HUES48 (cell line): ENCODE data around the gene CPLX1.

Experiments
- H3K27ac ChIP-seq: one replicate; pipeline ENCODE4 v1.7.0; 2013; ENCODE audit warnings: low read depth, low read length, inconsistent platforms
- H3K27me3 ChIP-seq: 2 replicates; pipeline ENCODE4 v1.6.1; 2013; ENCODE audit warnings: mild to moderate bottlenecking, low read length; ENCODE audit not compliant: control insufficient read depth, insufficient read depth
- H3K36me3 ChIP-seq: 2 replicates; pipeline ENCODE4 v1.6.1; 2013; ENCODE audit warnings: low read length; ENCODE audit not compliant: control insufficient read depth, insufficient read depth
- H3K4me1 ChIP-seq: 2 replicates; pipeline ENCODE4 v1.6.1; 2013; ENCODE audit warnings: mild to moderate bottlenecking, low read length; ENCODE audit not compliant: control insufficient read depth, insufficient read depth
- H3K4me3 ChIP-seq: 2 replicates; pipeline ENCODE4 v1.5.1; 2013; ENCODE audit warnings: mild to moderate bottlenecking, low read depth, low read length
- H3K9ac ChIP-seq: 2 replicates; pipeline ENCODE4 v1.6.1; 2013; ENCODE audit warnings: mild to moderate bottlenecking, low read depth, low read length, moderate library complexity
- H3K9me3 ChIP-seq: 2 replicates; pipeline ENCODE4 v1.6.1; 2013; ENCODE audit warnings: low read length; ENCODE audit not compliant: control insufficient read depth, insufficient read depth

The CPLX1 gene

DNA sequence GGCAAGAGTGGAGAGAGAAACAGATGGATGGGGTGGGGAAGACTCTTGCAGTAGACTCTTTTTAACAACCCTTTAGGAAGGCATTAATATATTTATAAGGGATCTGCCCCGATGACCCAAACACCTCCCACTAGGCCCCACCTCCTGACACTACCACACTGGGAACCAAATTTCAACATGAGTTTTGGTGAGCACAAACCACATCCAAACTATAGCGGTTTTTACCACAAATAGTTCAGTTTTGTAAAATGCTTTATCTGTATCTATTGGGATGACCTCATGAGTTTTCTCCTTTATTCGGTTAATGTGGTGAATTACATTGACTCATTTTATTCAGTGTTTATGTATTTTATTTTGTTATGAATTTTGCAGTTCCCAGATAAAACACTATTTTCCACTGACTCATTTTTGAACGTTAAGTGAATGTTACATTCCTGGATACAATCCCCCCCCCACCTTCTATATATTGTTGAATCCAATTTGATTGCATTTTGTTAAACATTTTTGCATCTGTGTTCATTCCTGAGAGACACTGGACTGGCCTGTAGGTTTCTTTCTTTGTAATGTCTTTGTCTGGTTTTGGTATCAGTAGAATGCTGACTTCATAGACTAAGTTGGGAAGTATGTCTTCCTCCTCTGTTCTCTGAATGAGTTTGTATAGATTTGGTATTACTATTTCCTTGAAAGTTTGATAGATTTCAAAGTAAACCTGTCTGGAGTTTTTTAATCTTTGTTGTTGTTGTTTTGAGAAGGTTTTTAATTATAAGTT, 13.9 kb upstream of the CPLX1 start:
- no peaks in the 10 kb centered on the region for H3K36me3 ChIP-seq
- H3K9ac ChIP-seq, result no peak overlapping the region
- no peak overlapping the region for H3K4me3 ChIP-seq

DNA sequence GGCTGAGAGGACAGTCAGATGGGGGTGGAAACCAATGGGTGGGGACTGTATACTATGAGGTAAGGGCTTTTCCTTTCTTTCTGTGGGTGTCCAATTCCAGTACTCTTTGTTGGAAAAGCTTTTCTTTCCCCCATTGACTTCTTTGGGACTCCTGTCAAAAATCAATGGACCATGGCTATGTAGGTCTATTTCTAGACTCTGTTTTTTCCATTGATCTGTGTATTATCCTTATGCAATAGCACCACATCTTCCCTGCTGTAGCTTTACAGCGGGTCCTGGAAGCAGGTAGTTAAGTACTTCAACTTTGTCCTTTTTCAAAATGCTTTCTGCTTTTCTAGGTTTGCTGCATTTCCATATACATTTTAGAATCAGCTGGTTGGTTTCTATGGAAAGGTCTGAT, 11.8 kb upstream of the CPLX1 start:
- no peaks in the 10 kb centered on the region for H3K27me3 ChIP-seq

More for the DNA sequence above, 13.9 kb upstream of the CPLX1 start:
- Histone ChIP-seq H3K27me3 (no peaks in the 10 kb centered on the region), H3K4me1 (no peaks in the 10 kb centered on the region), H3K9me3 (peaks cover 6% of the 10 kb centered on the region; the same call in 1 of the 2 replicates), H3K27ac (no peak overlapping the region)

DNA sequence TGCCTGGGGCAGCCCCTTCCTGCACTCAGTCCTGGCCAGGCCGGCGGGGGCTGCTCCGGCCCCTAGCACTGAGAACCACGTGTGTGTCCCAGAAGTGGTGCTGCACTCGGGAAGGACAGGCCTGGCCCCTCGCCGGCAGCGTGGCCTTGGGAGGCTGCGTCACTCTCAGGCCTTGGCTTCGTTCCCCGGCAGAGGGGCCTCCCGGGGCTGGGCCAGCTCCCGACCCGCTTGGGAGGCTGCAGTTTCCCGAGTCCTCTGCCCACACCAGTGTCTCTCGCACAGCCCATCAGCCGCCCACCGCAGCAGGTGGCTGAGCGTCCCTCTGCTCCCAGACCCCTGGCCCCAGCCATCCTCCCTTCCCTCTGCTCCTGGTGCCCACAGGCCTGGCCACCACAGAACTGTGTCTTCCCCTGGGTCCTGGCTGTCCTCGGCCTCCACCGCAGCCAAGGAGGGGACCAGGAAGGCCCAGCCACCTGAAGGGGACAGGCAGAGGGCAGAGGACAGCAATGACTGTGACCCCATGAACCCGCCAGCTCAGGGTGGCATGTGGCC, 10.9 kb upstream of the CPLX1 start:
- Histone ChIP-seq H3K9me3 (peaks cover 6% of the 10 kb centered on the region; the same call in 1 of the 2 replicates), H3K27ac (no peak overlapping the region), H3K9ac (no peak overlapping the region), H3K4me1 (no peaks in the 10 kb centered on the region), H3K36me3 (no peaks in the 10 kb centered on the region), H3K27me3 (no peaks in the 10 kb centered on the region), H3K4me3 (no peak overlapping the region)

More for the DNA sequence above, 11.8 kb upstream of the CPLX1 start:
- Histone ChIP-seq H3K4me3 (no peak overlapping the region), H3K27ac (no peak overlapping the region), H3K36me3 (no peaks in the 10 kb centered on the region), H3K4me1 (no peaks in the 10 kb centered on the region), H3K9me3 (peaks cover 6% of the 10 kb centered on the region; the same call in 1 of the 2 replicates), H3K9ac (no peak overlapping the region)

DNA sequence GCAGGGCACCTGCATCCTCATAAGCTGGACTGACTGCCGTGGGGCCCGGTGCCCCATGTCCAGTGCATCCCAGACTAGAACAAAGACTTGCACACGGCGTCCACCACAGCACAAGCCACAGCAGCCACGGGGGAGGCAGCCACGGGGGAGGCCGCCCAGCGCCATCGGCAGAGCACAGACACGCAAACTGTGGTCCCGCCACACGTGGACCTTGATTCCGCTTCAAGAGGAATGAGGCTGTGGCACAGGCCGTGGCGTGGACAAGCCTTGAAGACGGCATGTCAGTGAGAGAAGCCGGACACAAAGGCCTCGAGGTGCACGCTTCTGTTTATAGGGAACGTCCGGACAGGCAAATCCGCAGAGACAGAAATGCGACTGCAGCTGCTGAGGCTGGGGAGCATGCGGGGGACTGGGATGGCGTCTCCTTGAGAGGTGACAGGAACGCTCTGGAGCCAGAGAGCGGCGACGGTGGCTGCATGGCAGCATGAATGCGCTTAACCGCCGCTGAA, 10.1 kb upstream of the CPLX1 start:
- Histone ChIP-seq H3K9ac (no peak overlapping the region), H3K4me3 (no peak overlapping the region), H3K4me1 (no peaks in the 10 kb centered on the region), H3K27ac (no peak overlapping the region), H3K9me3 (peaks cover 6% of the 10 kb centered on the region; the same call in 1 of the 2 replicates), H3K27me3 (no peaks in the 10 kb centered on the region), H3K36me3 (no peaks in the 10 kb centered on the region)

DNA sequence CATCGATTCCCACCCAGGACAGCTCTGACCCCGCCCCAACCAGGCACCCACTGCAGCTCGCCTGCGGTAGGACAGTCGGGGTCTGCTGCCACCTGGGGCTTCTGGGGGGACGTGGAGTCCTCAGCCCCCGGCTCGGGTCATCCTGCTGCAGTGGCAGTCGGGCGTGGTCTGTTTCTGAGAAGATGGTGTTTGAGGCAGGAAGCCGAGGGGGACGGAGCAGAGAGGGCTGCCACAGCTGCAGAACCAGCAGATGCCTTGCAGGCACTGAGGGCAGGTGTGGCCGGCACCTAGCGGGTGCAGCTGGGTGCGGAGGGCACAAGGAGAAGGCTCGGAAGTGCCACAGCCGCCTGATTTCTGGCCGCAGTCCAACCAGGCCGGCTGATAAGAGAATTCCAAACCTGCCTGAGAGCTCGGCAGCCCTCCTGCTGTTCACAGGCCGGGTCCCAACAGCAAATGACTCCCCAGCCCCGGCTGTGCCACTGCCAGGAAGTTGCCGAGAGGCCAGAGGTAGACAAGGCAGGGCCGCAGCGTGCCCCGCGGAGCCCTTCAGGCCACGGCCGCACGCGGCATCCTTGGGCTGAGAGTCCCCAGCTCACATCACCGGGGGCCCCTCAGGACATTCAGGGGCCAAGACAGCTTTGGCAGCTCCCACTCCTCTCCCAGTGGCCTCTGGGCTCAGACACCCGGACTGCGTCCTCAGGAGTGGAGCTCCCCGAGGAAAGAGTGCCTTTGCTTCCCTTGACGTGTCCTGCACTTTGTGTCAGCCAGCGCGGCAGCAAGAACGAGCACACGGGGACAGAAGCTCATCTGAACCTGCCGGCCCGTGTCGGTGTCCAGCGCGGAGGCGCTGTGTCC, 9.4 kb upstream of the CPLX1 start:
- H3K27ac ChIP-seq, result no peak overlapping the region
- H3K4me3 ChIP-seq, result no peak overlapping the region
- no peaks in the 10 kb centered on the region for H3K4me1 ChIP-seq
- H3K9me3 ChIP-seq, result peaks cover 6% of the 10 kb centered on the region; the same call in 1 of the 2 replicates
- H3K36me3 ChIP-seq, result no peaks in the 10 kb centered on the region
- no peaks in the 10 kb centered on the region for H3K27me3 ChIP-seq
- H3K9ac ChIP-seq, result no peak overlapping the region

DNA sequence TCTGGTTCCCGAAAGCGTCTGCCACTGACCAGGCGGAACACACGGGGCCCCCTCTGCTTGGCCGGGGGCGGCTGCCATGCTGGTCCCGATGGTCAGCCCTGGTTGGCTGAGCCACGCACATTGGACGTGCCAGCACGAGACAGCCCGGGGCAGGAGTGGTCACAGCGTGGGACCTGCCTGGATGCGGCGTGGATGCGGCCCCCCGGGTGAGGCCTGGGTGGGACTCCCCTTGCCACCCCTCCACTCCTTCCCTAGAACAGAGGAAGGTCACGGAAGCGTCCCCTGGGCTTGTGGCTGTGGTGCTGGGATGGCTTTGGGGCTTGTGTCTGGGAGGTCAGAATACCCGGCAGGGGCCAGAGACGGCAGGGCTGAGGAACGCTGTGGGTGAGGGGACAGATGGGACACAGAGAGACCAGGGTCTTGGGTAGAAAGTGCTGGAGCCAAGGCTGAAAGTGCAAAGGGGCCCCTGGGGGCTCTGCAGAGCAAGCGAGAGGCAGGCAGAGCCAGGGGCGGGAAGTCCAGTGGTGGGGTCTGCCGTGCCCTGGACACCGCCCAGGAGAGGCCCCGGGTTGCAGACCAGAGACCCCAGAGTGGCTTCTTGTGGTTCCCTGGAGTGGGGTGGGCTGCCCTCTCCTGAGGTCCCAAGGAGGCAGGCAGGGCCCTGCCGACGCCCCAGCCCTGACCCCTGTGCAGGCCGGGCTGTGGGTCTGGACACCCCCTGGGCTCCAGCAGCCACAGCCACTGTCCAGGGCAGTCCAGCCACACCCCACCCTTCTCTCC, 8.6 kb upstream of the CPLX1 start:
- Histone ChIP-seq H3K9ac (no peak overlapping the region), H3K4me1 (no peaks in the 10 kb centered on the region), H3K27ac (no peak overlapping the region), H3K27me3 (no peaks in the 10 kb centered on the region), H3K4me3 (no peak overlapping the region), H3K9me3 (peaks cover 6% of the 10 kb centered on the region; the same call in 1 of the 2 replicates), H3K36me3 (no peaks in the 10 kb centered on the region)

DNA sequence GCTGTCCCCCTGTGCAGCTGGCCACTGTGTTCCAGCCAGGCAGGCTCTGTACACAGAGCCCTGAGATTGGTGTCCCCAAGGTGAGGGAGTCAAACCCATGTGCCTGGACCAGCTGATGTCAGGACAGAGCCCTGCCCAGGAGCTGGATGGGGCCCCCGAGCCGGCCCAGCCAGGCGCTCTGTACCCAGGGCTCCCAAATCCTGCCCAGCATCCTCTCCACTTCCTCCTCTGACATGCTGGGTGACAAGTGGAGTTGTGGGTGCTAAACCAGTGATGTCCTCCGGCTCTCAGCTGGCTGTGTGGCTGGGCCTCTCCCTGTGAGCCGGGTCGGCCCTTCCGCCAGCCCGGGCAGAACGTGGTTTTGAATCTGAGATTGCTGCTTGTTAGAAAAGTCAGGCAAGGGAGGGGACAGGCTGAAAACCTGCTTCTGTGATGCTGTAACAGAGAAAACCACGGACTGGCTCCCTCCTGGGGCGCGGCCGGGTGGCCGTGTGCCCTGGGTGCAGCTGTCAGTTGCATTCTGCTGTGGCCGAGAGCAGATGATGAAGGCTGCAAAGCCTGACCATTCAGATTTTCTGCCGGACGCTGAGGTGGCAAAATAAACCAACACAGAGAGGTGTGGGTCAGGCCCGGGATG, 7.9 kb upstream of the CPLX1 start:
- H3K9me3 ChIP-seq, result peaks cover 6% of the 10 kb centered on the region; the same call in 1 of the 2 replicates
- no peaks in the 10 kb centered on the region for H3K36me3 ChIP-seq
- H3K9ac ChIP-seq, result no peak overlapping the region
- peaks cover 5% of the 10 kb centered on the region for H3K27me3 ChIP-seq
- H3K27ac ChIP-seq, result no peak overlapping the region
- H3K4me1 ChIP-seq, result no peaks in the 10 kb centered on the region
- no peak overlapping the region for H3K4me3 ChIP-seq

DNA sequence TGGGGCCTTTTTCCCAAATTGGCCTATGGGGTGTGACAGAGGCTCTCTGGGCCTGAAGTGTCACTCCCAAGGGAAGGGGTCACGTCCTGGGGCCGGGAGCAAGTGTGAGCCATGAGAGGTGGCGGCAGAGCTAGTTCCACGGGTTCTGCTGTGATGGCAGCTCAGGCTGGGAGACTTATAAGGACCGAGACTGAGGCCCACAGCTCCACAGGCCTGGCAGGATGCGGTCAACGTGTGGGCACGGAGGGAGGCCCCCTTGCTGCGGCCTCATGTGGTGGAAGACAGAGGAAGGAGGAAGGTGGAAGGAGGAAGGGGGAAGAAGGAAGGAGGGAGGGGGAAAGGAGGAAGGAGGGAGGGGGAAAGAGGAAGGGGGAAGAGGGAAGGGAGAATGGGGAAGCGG, 7.2 kb upstream of the CPLX1 start:
- Histone ChIP-seq H3K4me1 (no peaks in the 10 kb centered on the region), H3K9me3 (peaks cover 6% of the 10 kb centered on the region; the same call in 1 of the 2 replicates), H3K9ac (no peak overlapping the region), H3K4me3 (no peak overlapping the region), H3K27ac (no peak overlapping the region), H3K27me3 (peaks cover 12% of the 10 kb centered on the region), H3K36me3 (no peaks in the 10 kb centered on the region)

DNA sequence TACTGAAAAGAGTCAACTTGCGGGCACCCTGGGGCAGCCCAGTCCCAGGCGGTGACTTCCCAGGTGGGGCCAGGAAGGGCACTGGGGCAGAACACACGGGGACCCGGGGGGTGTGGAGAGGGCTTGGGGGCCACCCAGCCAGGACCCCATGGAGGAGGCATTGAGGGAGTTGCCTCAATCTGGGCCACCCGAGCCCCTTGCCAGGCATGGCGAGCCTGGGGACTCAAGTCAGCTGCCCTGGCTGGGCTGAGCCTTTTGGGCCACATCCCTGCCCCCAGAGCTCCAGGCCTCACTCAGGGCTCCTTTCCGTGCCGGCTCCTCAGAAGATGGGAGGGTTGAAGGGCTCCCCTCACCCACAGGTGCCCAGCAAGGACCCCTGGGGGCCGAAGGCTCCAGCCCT, 6.6 kb upstream of the CPLX1 start:
- no peak overlapping the region for H3K4me3 ChIP-seq
- no peak overlapping the region for H3K27ac ChIP-seq
- no peak overlapping the region for H3K9ac ChIP-seq
- H3K9me3 ChIP-seq, result peaks cover 2% of the 10 kb centered on the region; the same call in 1 of the 2 replicates
- no peaks in the 10 kb centered on the region for H3K36me3 ChIP-seq
- no peaks in the 10 kb centered on the region for H3K4me1 ChIP-seq
- H3K27me3 ChIP-seq, result peaks cover 18% of the 10 kb centered on the region

DNA sequence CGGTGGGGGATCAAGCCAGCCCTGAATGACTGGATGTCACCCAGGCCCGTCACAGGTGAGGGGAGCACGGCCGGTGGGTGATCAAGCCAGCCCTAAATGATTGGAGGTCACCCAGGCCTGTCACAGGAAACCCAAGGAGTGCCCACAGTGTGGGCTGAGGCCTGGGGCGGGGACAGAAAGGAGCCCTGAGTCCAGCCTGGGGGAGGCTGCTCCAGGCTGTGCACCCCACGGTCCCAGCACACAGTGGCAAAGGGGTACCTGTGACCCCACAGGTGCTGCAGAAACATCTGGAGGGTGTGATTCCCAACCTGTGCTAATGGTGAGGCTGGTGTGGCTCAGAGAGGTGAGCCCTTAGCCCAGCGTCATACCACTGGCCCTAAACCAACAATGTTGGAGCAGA, 6.2 kb upstream of the CPLX1 start:
- Histone ChIP-seq H3K4me3 (no peak overlapping the region), H3K27me3 (peaks cover 22% of the 10 kb centered on the region)

More for the DNA sequence above, 6.2 kb upstream of the CPLX1 start:
- no peaks in the 10 kb centered on the region for H3K36me3 ChIP-seq
- no peaks in the 10 kb centered on the region for H3K4me1 ChIP-seq
- no peaks in the 10 kb centered on the region for H3K9me3 ChIP-seq
- no peak overlapping the region for H3K27ac ChIP-seq
- no peak overlapping the region for H3K9ac ChIP-seq
